ENCODE measurements around the gene MVB12A. TPM values are rescaled to one million over a fixed set of nuclear protein-coding genes. Genes with fewer than 3 reads are reported as not detected.
A peak's percentile ranks its signal among the peaks of the same experiment; 100 is the strongest.

Gene MVB12A
- total and polyA plus RNA-seq, 9 of the 15 experiments (the other 6 are each of a cell fraction or from before 2014, with no cell fraction given): 1.2 to 46.2 (median 22.4) TPM

DNA sequence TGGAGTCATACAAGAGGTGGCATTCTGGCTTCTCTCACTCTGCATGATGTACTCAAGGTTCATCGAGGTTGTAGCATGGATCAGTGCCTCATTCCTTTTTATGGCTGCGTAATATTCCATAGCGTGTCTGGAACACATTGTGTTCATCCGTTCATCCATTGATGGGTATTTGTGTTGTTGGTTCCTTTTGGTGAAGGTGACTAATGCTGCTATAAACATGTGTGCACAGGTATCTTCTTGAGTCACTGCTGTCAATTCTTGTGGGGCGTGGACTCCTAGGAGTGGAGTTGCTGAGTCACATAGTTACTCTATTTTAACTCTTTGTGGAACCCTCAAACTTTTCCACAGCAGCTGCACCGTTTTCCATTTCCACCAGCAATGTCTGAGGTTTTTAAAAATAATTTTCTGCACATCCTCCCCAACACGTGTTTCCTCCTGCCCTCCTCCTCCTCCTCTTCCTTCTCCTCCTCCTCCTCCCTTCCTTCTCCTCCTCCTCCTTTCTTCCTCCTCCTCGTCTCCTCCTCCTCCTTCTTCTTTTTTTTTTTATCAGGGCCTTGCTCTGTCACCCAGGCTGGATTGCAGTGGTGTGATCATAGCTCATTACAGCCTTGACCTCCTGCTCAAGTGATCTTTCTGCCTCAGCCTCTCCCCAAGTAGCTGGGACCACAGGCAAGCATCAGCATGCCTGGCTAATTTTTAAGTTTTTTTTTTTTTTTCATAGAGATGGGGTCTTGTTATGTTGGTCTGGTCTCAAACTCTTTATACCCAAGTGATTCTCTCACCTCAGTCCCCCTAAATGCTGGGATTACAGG, 30.6 kb downstream of the MVB12A start:
- no peak overlapping the region for H3K4me3 ChIP-seq
- BruUV-seq (replicated peaks): no TSS peak
- ChIA-PET CTCF (ENCODE audit: low intra/inter-chr PET ratio) (interaction anchor here (0.6 kb wide), 1 partner anchor 197 kb away, joined by 3 read pairs; no protein-coding TSS in a partner anchor), POLR2A (interaction anchor here (0.6 to 1.0 kb wide), 4 partner anchors 11 to 60 kb away, joined by 3 read pairs; no protein-coding TSS in a partner anchor)
- intact Hi-C loops (cut with micrococcal nuclease): loop anchor here (10.0 kb wide), 1 partner anchor 224 kb away; no protein-coding TSS in a partner anchor
- peak overlapping the region; percentile 43 for H3K4me2 ChIP-seq (ENCODE audit: insufficient read depth, low read length)
- peak overlapping the region; percentile 60; the same call in 1 of the 2 replicates for H2AFZ ChIP-seq (ENCODE audit: low read depth, low read length)
- no peaks in the 10 kb centered on the region for H4K20me1 ChIP-seq (replicated peaks; ENCODE audit: control insufficient read depth, insufficient read depth, low read length)
- no peaks in the 10 kb centered on the region for H3K79me2 ChIP-seq (ENCODE audit: control insufficient read depth, insufficient read depth, low read length)
- peak overlapping the region; percentile 34; the same call in 1 of the 3 replicates for H3K27ac ChIP-seq (ENCODE audit: extremely low read depth, low read depth, low read length)
- H3K27me3 ChIP-seq (ENCODE audit: control insufficient read depth in 2 of 2, insufficient read depth in 2 of 2, low read length in 2 of 2): peaks cover 0 to 15% of the 10 kb centered on the region in 2 experiments; a peak in 2 of 5 replicates
- peaks cover 9 to 32% of the 10 kb centered on the region in 2 experiments; a peak in 4 of 5 replicates for H3K4me1 ChIP-seq (replicated peaks in 1 of 2; ENCODE audit: control insufficient read depth in 2 of 2, insufficient read depth in 2 of 2, low read length in 2 of 2)
- no peaks in the 10 kb centered on the region for H3K9me1 ChIP-seq (ENCODE audit: control insufficient read depth, insufficient read depth, low read length)
- H3K9me3 ChIP-seq (replicated peaks; ENCODE audit: control insufficient read depth, insufficient read depth, low read depth, low read length): no peaks in the 10 kb centered on the region
- in situ Hi-C loops (cut with MboI): no loop called here
- peak overlapping the region in 1 of 2 experiments; percentile 23; a peak in 2 of 4 replicates for H3K9ac ChIP-seq (ENCODE audit: insufficient read depth in 1 of 2, low read depth in 2 of 2, low read length in 2 of 2)
- ATAC-seq (0 out of 3 replicates have a peak, but pooled peaks have one; percentile 14), FAIRE-seq (peak; percentile 87), DNase-seq (ENCODE audit: extremely low read depth in 1 of 4, low spot score in 3 of 4) (peak in 2 of 4 experiments; percentile 45 to 67)
- no peaks in the 10 kb centered on the region for H3K36me3 ChIP-seq (ENCODE audit: control insufficient read depth, insufficient read depth, low read length)
- WGBS (ENCODE audit: insufficient coverage, low coverage, missing lambda C conversion rate): 25% methylated on average over 8 of the region's 8 CpGs
- TF ChIP-seq ZNF253 (CRISPR knock-in tag; conservative IDR thresholded peaks at IDR 0.05) (no peak), ZSCAN32 (CRISPR knock-in tag; IDR thresholded peaks at IDR 0.05) (no peak), RCOR1 (IDR thresholded peaks at IDR 0.05; ENCODE audit: borderline replicate concordance in 1 of 2, low read depth in 2 of 2, low read length in 2 of 2) (peak in 1 of 2 experiments; percentile 58; a peak in 2 of 4 replicates), ZNF764 (CRISPR knock-in tag; IDR thresholded peaks at IDR 0.05; ENCODE audit: low read depth) (no peak), ZNF263 (CRISPR knock-in tag; IDR thresholded peaks at IDR 0.05; ENCODE audit: borderline replicate concordance) (peak; percentile 93), CTBP1 (IDR thresholded peaks at IDR 0.05; ENCODE audit: borderline replicate concordance) (0 out of 2 replicates have a peak, but pooled peaks have one; percentile 33), FOSL1 (tag; conservative IDR thresholded peaks at IDR 0.05) (peak; percentile 61), GABPB1 (CRISPR knock-in tag; IDR thresholded peaks at IDR 0.05) (no peak), EGR1 (conservative IDR thresholded peaks at IDR 0.05) (peak; percentile 75), RBM25 (IDR thresholded peaks at IDR 0.05; ENCODE audit: low read depth, low read length, severe bottlenecking) (peak; percentile 79)
- TF ChIP-seq, protein P1, sequence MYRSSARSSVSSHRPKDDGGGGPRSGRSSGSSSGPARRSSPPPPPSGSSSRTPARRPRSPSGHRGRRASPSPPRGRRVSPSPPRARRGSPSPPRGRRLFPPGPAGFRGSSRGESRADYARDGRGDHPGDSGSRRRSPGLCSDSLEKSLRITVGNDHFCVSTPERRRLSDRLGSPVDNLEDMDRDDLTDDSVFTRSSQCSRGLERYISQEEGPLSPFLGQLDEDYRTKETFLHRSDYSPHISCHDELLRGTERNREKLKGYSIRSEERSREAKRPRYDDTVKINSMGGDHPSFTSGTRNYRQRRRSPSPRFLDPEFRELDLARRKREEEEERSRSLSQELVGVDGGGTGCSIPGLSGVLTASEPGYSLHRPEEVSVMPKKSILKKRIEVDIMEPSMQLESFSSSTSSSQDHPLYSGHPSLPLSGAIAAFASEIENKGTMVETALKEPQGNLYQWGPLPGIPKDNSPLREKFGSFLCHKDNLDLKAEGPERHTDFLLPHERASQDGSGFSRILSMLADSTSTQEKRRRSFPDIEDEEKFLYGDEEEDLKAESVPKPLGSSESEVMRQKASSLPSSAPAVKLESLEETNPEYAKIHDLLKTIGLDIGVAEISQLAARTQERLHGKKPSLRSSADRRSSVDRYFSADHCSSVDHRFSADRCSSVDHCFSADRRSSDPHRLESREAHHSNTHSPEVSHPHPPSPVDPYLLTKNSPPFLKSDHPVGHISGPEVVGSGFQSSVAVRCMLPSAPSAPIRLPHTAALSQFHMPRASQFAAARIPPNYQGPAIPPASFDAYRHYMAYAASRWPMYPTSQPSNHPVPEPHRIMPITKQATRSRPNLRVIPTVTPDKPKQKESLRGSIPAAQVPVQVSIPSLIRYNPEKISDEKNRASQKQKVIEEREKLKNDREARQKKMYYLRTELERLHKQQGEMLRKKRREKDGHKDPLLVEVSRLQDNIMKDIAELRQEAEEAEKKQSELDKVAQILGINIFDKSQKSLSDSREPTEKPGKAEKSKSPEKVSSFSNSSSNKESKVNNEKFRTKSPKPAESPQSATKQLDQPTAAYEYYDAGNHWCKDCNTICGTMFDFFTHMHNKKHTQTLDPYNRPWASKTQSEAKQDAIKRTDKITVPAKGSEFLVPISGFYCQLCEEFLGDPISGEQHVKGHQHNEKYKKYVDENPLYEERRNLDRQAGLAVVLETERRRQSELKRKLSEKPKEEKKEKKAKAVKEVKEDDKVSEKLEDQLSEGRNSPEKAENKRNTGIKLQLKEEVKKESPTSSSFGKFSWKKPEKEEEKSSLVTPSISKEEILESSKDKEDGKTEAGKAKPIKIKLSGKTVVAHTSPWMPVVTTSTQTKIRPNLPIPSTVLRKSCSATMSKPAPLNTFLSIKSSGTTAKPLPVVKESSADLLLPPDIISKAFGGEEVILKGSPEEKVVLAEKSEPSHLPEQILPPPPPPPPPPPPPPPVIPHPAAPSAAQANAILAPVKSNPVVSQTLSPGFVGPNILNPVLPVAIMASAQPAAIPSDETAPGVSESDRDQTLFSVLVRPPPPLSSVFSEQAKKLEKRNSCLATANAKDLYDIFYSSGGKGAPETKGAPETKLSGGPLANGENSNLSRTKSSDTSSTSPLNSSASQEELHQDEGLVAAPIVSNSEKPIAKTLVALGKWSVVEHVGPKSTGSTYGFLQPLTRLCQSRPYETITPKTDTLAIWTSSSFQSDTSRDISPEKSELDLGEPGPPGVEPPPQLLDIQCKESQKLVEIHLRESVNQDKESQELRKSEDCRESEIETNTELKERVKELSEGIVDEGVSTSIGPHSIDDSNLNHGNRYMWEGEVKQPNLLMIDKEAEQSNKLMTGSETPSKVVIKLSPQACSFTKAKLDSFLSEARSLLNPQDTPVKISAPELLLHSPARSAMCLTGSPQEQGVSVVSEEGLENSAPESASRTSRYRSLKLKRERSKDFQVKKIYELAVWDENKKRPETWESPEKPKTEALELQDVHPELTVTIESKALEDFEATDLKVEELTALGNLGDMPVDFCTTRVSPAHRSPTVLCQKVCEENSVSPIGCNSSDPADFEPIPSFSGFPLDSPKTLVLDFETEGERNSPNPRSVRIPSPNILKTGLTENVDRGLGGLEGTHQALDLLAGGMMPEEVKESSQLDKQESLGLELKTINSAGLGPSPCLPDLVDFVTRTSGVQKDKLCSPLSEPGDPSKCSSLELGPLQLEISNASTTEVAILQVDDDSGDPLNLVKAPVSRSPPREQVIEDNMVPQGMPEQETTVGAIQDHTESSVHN (IDR thresholded peaks at IDR 0.05; ENCODE audit: borderline replicate concordance in 1 of 2, low read depth in 1 of 2): 0 out of 4 replicates have a peak, but pooled peaks of 1 of the 2 experiments have one; percentile 49
